HEK293 (cell line): Measurements from ENCODE around the gene SRP14.

ENCODE experiments used
- CTCF ChIA-PET: fragments of 350-600 bp; formaldehyde crosslinking; extraction: SDS; loops from one replicate; lab custom pipeline; 2021; ENCODE audit warnings: antibody characterized with exemption; lab: Yijun Ruan, JAX
- POLR2A ChIA-PET: fragments of 300-600 bp; formaldehyde crosslinking; extraction: SDS; loops from one replicate; lab custom pipeline; 2020; ENCODE audit warnings: antibody characterized with exemption, inconsistent platforms; lab: Yijun Ruan, JAX
- H3K27ac ChIP-seq: fragments of 200-500 bp; sonication (Bioruptor generic); 2 replicates; pipeline ENCODE4 v1.5.1; 2014; ENCODE audit warnings: low read depth, low read length, control low read depth, inconsistent platforms; ENCODE audit errors: extremely low read depth
- H3K36me3 ChIP-seq, 2 experiments: fragments of 200-500 bp in 1 of 2; sonication (Bioruptor generic) in 1 of 2; 1 replicate in 1 of 2; 2 replicates in 1 of 2; pipeline ENCODE4 v1.5.1; 2014 to 2017; ENCODE audit warnings: inconsistent platforms in 2 of 2, low read length in 2 of 2; ENCODE audit not compliant: control insufficient read depth in 2 of 2, insufficient read depth in 1 of 2
- H3K4me1 ChIP-seq: fragments of 200-500 bp; sonication (Bioruptor generic); 2 replicates; pipeline ENCODE4 v1.5.1; 2014; ENCODE audit warnings: mild to moderate bottlenecking, low read length, inconsistent platforms; ENCODE audit not compliant: control insufficient read depth, insufficient read depth
- H3K4me3 ChIP-seq: 2 replicates; pipeline ENCODE4 v1.5.1; 2011; ENCODE audit warnings: low read depth, mild to moderate bottlenecking, control low read depth, low read length, moderate library complexity
- H3K9me3 ChIP-seq: fragments of 200-500 bp; sonication (Bioruptor generic); 2 replicates; pipeline ENCODE4 v1.5.1; 2014; ENCODE audit warnings: low read depth, low read length, inconsistent platforms; ENCODE audit not compliant: control insufficient read depth, insufficient read depth
- BCL11A ChIP-seq: fragments of 450-650 bp; formaldehyde crosslinking; IDR thresholded peaks from 2 replicates; pipeline ENCODE4 v1.5.1; 2016; ENCODE audit warnings: low read depth, missing biosample characterization, missing genetic modification characterization
- ELK4 ChIP-seq: IDR thresholded peaks from 2 replicates; pipeline ENCODE4 v1.6.1; 2011; ENCODE audit warnings: mild to moderate bottlenecking, low read depth, low read length, borderline replicate concordance
- KLF17 ChIP-seq: fragments of 450-650 bp; formaldehyde crosslinking; IDR thresholded peaks from 2 replicates; pipeline ENCODE4 v1.5.1; 2016; ENCODE audit warnings: missing biosample characterization, missing genetic modification characterization
- PRDM4 ChIP-seq: fragments of 450-650 bp; formaldehyde crosslinking; IDR thresholded peaks from 2 replicates; pipeline ENCODE4 v1.5.1; 2017; ENCODE audit warnings: missing biosample characterization, missing genetic modification characterization
- TRIM28 ChIP-seq: IDR thresholded peaks from 2 replicates; pipeline ENCODE4 v1.6.1; 2011; ENCODE audit warnings: low read length, control low read depth, borderline replicate concordance
- TSHZ1 ChIP-seq: fragments of 450-650 bp; formaldehyde crosslinking; IDR thresholded peaks from 2 replicates; pipeline ENCODE4 v1.5.1; 2016; ENCODE audit warnings: missing biosample characterization, missing genetic modification characterization, borderline replicate concordance
- YY2 ChIP-seq: fragments of 450-650 bp; formaldehyde crosslinking; IDR thresholded peaks from 2 replicates; pipeline ENCODE4 v1.5.1; 2016; ENCODE audit warnings: missing biosample characterization, missing genetic modification characterization
- ZBTB48 ChIP-seq: fragments of 450-650 bp; formaldehyde crosslinking; IDR thresholded peaks from 2 replicates; pipeline ENCODE4 v1.5.1; 2016; ENCODE audit warnings: missing biosample characterization, missing genetic modification characterization
- ZBTB6 ChIP-seq: fragments of 450-650 bp; formaldehyde crosslinking; IDR thresholded peaks from 2 replicates; pipeline ENCODE4 v1.5.1; 2017; ENCODE audit warnings: missing biosample characterization, missing genetic modification characterization
- ZBTB8A ChIP-seq: fragments of 450-650 bp; formaldehyde crosslinking; IDR thresholded peaks from 2 replicates; pipeline ENCODE4 v1.5.1; 2016; ENCODE audit warnings: missing biosample characterization, missing genetic modification characterization
- ZEB2 ChIP-seq: fragments of 450-650 bp; formaldehyde crosslinking; IDR thresholded peaks from 2 replicates; pipeline ENCODE4 v1.5.1; 2016; ENCODE audit warnings: missing biosample characterization, missing genetic modification characterization
- ZFP69B ChIP-seq: fragments of 450-650 bp; formaldehyde crosslinking; IDR thresholded peaks from 2 replicates; pipeline ENCODE4 v1.5.1; 2016; ENCODE audit warnings: missing biosample characterization, missing genetic modification characterization
- ZNF133 ChIP-seq: fragments of 450-650 bp; formaldehyde crosslinking; IDR thresholded peaks from 2 replicates; pipeline ENCODE4 v1.5.1; 2016; ENCODE audit warnings: missing biosample characterization, missing genetic modification characterization
- ZNF155 ChIP-seq: fragments of 450-650 bp; formaldehyde crosslinking; IDR thresholded peaks from 2 replicates; pipeline ENCODE4 v1.5.1; 2016; ENCODE audit warnings: missing biosample characterization, missing genetic modification characterization
- ZNF184 ChIP-seq: fragments of 450-650 bp; IDR thresholded peaks from 2 replicates; pipeline ENCODE4 v1.5.1; 2018; ENCODE audit warnings: missing biosample characterization, mild to moderate bottlenecking, missing genetic modification characterization
- ZNF239 ChIP-seq: fragments of 450-650 bp; formaldehyde crosslinking; IDR thresholded peaks from 2 replicates; pipeline ENCODE4 v1.5.1; 2016; ENCODE audit warnings: missing biosample characterization, missing genetic modification characterization
- ZNF302 ChIP-seq: fragments of 450-650 bp; formaldehyde crosslinking; IDR thresholded peaks from 2 replicates; pipeline ENCODE4 v1.5.1; 2016; ENCODE audit warnings: missing biosample characterization, missing genetic modification characterization, low read depth
- ZNF37A ChIP-seq: fragments of 450-650 bp; IDR thresholded peaks from 2 replicates; pipeline ENCODE4 v1.5.1; 2018; ENCODE audit warnings: missing biosample characterization, missing genetic modification characterization
- ZNF423 ChIP-seq: fragments of 450-650 bp; formaldehyde crosslinking; IDR thresholded peaks from 2 replicates; pipeline ENCODE4 v1.5.1; 2016; ENCODE audit warnings: missing biosample characterization, missing genetic modification characterization
- ZNF433 ChIP-seq: fragments of 450-650 bp; formaldehyde crosslinking; IDR thresholded peaks from 2 replicates; pipeline ENCODE4 v1.5.1; 2016; ENCODE audit warnings: missing biosample characterization, missing genetic modification characterization, low read depth
- ZNF544 ChIP-seq: fragments of 450-650 bp; formaldehyde crosslinking; IDR thresholded peaks from 2 replicates; pipeline ENCODE4 v1.5.0; 2017; ENCODE audit warnings: missing biosample characterization, missing genetic modification characterization
- ZNF558 ChIP-seq: fragments of 450-650 bp; formaldehyde crosslinking; IDR thresholded peaks from 2 replicates; pipeline ENCODE4 v1.5.1; 2016; ENCODE audit warnings: missing biosample characterization, missing genetic modification characterization
- ZNF707 ChIP-seq: fragments of 450-650 bp; formaldehyde crosslinking; IDR thresholded peaks from 2 replicates; pipeline ENCODE4 v1.5.1; 2016; ENCODE audit warnings: missing biosample characterization, missing genetic modification characterization
- ZNF777 ChIP-seq: fragments of 450-650 bp; formaldehyde crosslinking; IDR thresholded peaks from 2 replicates; pipeline ENCODE4 v1.5.1; 2017; ENCODE audit warnings: missing biosample characterization, missing genetic modification characterization, borderline replicate concordance
- ZNF791 ChIP-seq: fragments of 450-650 bp; formaldehyde crosslinking; IDR thresholded peaks from 2 replicates; pipeline ENCODE4 v1.5.1; 2016; ENCODE audit warnings: missing biosample characterization, missing genetic modification characterization
- ZSCAN23 ChIP-seq: fragments of 450-650 bp; formaldehyde crosslinking; IDR thresholded peaks from 2 replicates; pipeline ENCODE4 v1.5.1; 2016; ENCODE audit warnings: missing biosample characterization, missing genetic modification characterization

SRP14 gene

GRCh38 chr15:40043927-40044716 lies 5.1 kb upstream of the SRP14 start:
- CTCF ChIA-PET = interaction anchor here (0.6 to 1.6 kb wide), 7 partner anchors 64 to 380 kb away, joined by 3 to 8 read pairs (median 3); partner anchors contain the start of gene BMF
- Histone ChIP-seq H3K36me3 (peaks cover 0 to 6% of the 10 kb centered on the region in 2 experiments; a peak in 1 of 3 replicates), H3K9me3 (no peaks in the 10 kb centered on the region), H3K4me3 (no peak overlapping the region), H3K4me1 (peaks cover 14% of the 10 kb centered on the region), H3K27ac (no peak overlapping the region)
- TF ChIP-seq ZNF155 (tag by site-specific recombination) = no peak
- no peak for TF ChIP-seq ZNF37A (tag by site-specific recombination)
- TF ChIP-seq TRIM28 = no peak
- TF ChIP-seq ZNF423 (tag by site-specific recombination) = no peak
- TF ChIP-seq BCL11A (tag by site-specific recombination) = no peak
- TF ChIP-seq ZNF544 (tag by site-specific recombination) = no peak
- no peak for TF ChIP-seq ELK4
- TF ChIP-seq YY2 (tag by site-specific recombination) = no peak
- no peak for TF ChIP-seq ZNF239 (tag by site-specific recombination)
- no peak for TF ChIP-seq ZNF558
- TF ChIP-seq ZNF302 = no peak
- TF ChIP-seq ZNF777 (tag by site-specific recombination) = no peak
- TF ChIP-seq ZBTB6 (tag by site-specific recombination) = no peak
- no peak for TF ChIP-seq ZBTB8A (tag by site-specific recombination)
- no peak for TF ChIP-seq PRDM4 (tag by site-specific recombination)
- TF ChIP-seq ZNF791 (tag by site-specific recombination) = no peak
- no peak for TF ChIP-seq ZBTB48 (tag by site-specific recombination)
- POLR2A ChIA-PET = no interaction called here

- Histone ChIP-seq H3K27ac (no peak overlapping the region), H3K9me3 (no peaks in the 10 kb centered on the region), H3K4me3 (no peak overlapping the region), H3K36me3 (peaks cover 0 to 2% of the 10 kb centered on the region in 2 experiments; a peak in 1 of 3 replicates), H3K4me1 (peaks cover 13% of the 10 kb centered on the region)
- POLR2A ChIA-PET = no interaction called here
- CTCF ChIA-PET = interaction anchor here (0.7 to 1.5 kb wide), 2 partner anchors 65 to 232 kb away, joined by 4 to 8 read pairs; partner anchors contain the start of gene BMF
- no peak for TF ChIP-seq KLF17
- TF ChIP-seq TSHZ1 (tag by site-specific recombination) = no peak
- TF ChIP-seq ZEB2 (tag by site-specific recombination) = no peak
- no peak for TF ChIP-seq ZNF133 (tag by site-specific recombination)
- TF ChIP-seq ZNF184 (tag by site-specific recombination) = no peak
- no peak for TF ChIP-seq ZNF707 (tag by site-specific recombination)
- TF ChIP-seq ZSCAN23 (tag by site-specific recombination) = no peak
- TF ChIP-seq ZFP69B (tag by site-specific recombination) = no peak
- no peak for TF ChIP-seq ZNF433 (tag by site-specific recombination)
Measured at GRCh38 chr15:40042791-40043320, 3.9 kb upstream of the SRP14 start.
